Putamen (tissue), 1 donor: ENCODE results near the gene SLC19A1.

Source experiments
- DNase-seq: peaks from one replicate; pipeline ENCODE4 v3.0.0-alpha.2; 2016; ENCODE audit warnings: low spot score

SLC19A1 gene

GRCh38 chr21:45479691-45480675 is 62.3 kb downstream of the SLC19A1 start:
- DNase-seq = no peak

GRCh38 chr21:45478816-45479669 is 63.2 kb downstream of the SLC19A1 start:
- no peak for DNase-seq

DNA sequence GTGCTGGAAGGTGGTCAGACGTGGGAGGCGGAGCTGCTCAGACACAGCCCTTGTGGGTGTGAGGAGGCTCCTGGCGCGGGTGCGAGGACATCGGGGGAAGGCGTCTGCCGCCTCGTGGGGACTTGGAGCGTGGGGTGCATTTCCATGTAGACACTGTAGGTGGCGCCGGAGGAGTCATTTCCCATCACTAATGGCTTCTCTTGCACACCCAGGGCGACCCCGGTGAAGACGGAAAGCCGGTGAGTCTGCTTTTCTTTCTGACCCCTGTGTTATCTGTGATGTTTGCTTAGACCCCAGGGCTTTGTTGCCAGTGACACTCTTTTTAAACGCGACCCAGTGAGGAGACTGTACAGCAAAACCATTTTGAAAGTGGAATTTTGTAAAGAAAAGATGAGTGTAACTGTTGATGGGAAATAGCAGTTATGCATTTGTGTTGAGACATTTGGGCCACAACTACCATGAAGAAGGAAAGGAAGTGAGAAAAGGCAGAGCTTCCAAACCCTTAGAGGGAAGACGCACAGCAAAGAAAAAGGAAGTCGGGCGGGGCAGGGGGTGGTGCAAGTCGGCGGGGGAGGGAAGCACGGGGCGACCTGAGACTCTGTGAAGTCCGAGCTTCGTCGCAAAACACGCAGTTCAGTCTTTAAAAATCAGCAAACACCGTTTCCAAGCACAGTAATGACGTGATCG is 64.0 kb downstream of the SLC19A1 start:
- DNase-seq = peak; percentile 35

DNA sequence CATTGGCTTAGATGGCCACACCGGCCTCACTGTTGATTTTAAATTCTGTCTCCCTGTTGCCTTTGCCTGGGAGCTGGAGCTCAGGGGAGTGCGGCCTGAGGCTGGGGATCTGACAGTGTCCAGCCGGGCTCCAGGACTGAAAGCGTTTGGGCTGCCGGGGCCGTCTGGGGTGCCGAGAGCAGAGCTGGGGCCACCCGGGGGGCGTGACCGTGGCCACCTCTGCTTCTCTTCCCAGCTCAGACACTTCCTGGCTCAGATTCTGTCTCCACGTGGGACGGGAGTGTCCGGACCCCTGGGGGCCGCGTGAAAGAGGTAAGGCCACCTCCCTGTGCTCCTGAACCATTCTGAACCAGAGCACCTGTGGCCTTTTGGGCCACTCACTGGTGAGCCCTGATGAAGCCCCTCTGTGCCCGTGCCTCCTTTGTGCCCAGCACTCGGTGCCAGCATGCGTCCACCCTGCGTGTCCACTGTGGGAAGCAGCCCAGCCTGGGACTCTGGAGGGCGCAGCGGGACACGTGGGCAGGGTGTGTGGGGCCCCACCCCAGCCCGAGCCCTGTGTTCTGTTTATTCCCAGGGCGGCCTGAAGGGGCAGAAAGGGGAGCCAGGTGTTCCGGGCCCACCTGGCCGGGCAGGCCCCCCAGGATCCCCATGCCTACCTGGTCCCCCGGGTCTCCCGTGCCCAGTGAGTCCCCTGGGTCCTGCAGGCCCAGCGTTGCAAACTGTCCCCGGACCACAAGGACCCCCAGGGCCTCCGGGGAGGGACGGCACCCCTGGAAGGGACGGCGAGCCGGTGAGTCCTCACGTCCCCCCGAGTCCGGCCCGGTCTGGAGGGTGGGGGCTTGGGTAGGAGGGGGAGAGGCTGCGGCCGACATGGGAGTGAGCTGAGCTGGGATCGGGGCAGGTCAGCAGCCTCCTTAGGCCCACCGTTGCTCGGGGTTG is 64.8 kb downstream of the SLC19A1 start:
- DNase-seq = no peak

DNA sequence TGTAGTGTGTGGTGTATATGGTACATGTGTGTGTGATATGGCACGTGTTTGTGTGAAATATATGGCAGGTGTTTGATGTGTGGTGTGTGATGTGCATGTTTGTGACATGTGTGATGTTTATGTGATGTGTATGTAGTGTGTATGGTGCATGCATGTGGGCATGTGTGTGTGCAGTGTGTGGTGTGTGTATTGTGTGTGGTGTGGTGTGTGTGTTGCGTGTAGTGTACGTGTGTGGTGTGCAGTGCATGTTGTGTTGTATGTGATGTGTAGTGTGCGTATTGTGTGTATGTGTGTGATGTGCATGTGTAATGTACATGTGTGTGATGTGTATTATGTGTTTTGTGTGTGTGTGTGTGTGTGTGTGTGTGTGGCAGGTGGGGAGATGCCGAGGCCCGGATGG is 65.7 kb downstream of the SLC19A1 start:
- no peak for DNase-seq

- no peak for DNase-seq
These were observed 66.3 kb downstream of the SLC19A1 start for GRCh38 chr21:45475797-45476570.

DNA sequence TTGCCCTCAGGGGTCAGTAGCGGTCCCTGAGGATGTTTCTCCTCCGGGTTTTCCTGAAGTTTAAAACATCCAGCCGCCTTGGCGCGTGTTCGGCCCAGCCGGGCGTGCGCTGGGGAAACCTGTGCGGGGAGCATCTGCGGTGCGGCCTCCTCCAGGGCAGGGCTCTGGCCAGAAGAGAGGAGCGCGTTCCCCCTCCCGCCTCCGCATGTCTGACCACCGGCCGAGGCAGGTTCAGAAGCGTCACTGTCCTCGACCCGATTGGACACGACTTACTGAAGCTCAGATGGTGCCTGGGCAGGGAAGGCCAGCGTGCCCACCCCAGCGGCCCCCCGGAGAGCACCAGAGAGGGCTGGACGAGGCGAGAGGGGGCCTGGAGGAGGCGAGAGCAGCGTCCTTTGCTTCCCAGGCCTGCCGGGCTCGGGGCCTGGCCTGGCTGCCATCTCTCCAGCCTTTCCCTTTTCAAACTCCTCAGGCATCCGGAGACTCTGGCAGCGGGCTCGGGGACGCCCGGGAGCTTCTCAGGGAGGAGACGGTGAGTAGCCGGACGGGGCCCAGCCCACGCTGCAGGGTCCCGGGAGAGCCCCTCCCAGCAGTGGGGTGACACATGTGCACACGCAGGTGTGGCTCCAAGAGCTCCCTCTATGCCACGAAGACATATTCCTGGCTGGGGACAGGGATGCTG is 67.1 kb downstream of the SLC19A1 start:
- no peak for DNase-seq

DNA sequence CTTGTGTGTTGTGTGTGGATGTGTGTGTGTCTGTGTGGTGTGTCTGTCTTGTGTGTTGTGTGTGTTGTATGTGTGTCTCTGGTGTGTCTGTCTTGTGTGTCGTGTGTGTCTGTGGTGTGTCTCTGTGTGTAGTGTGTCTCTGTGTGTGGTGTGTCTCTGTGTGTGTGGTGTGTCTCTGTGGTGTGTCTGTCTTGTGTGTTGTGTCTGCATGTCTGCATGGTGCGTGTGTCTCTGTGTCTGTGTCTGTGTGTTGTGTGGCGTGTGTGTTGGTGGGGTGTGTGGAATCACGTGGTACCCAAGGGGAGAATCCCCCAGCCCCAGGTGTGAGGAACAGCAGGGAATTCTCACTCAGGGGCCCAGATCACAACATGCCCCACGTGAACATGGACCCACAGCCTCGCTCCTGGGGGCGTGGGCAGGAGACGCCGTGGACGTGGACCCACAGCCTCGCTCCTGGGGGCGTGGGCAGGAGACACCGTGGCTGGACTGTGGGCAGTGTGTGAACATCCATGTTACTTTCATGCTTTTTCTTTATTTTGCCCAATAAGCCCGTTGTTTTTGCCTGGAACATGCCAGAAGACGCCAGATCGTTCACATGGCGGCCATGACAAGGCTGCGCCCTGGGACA is 67.8 kb downstream of the SLC19A1 start:
- DNase-seq = no peak

GRCh38 chr21:45473496-45474322 is 68.5 kb downstream of the SLC19A1 start:
- DNase-seq = no peak

- no peak for DNase-seq
These were observed 69.5 kb downstream of the SLC19A1 start for GRCh38 chr21:45472445-45473365.

- DNase-seq = no peak
These were observed 70.6 kb downstream of the SLC19A1 start for GRCh38 chr21:45471525-45472221.

DNA sequence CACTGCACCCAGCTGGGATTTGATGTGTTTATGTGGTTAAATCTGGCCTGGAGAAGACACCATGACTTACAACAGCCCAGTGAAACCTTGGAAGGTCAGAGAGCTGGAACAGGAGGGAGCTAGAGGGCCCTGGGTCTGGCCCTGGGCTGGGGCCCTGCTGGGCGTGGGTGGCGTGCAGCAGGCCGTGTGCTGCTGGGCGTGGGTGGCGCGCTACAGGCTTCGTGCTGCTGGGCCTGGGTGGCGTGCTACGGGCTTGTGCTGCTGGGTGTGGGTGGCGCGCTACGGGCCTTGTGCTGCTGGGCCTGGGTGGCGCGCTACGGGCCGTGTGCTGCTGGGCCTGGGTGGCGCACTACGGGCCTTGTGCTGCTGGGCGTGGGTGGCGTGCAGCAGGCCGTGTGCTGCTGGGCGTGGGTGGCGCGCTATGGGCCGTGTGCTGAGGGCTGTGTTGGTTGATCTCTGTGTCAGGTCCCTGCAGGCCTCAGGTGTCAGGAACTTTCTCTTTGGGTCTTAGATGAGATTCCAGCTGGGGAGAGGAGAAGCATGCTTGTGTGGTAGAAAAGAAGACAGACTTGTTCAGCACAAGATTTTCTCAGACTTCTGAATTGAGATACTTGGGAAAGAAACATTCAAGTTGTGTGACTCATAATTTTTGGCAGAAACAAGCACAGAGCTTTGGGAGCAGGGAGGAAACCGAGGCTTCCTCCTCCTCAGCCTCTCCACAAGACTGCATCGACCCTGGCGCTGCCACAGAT is 71.3 kb downstream of the SLC19A1 start:
- DNase-seq = peak; percentile 42

DNA sequence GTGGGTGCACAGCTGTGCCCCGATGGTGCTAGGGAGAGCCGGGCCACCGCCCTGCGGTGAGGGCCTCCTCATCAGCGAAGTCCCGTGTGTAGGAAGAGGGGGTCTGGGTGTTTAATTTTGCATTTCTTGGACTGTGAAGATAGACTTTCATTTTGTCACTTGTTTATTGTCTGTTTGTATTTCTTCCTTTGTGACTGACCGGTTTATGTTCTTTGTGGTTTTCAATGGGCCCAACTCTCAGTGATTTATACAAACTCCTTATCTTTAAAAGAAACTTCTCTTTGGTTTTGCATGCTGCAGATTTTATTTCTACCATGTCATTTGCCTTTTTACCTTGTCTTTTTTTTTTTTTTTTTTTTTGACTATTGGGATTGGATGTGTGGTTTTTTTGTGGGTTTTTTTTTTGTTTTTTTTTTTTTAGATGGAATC is 72.1 kb downstream of the SLC19A1 start:
- DNase-seq = no peak

DNA sequence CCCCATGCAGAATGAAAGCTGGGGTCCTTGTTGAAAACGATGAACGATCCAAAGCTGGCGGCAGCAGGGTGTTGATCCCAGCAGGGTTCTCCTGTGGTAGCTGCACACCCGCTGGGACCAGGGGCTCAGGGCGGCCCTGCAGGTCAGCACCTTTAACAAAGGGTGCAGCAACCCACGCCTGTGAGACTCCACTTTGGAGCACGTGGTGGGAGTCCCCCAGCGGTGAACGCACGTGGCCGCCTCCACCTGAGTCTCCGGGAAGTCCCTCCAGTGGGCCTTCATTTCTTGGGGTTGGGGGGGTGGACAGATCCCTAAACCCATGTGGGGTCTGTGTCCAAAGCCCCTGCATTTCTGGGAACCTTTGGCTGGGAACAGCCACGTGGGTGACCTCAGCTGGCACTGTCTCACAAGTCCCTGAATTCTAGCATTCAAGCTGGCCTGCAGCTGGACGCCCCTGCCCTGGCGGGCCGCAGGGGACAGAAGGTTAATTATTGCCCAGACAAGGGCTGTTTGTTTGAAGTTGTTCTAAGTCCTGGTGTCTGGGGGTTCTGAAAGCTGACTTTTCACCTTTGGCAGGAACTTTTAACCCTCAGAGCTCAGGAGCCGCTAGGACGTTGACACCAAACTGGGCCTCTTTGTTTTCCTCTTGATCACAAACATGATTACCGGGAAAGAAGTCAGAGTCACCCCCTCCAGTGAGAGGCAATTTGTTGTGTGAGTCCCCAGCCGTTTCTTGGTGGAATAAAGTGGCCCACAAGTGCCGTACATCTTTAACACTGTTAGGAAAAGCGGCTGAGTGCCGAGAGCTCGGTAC is 72.8 kb downstream of the SLC19A1 start:
- DNase-seq = peak; percentile 65

DNA sequence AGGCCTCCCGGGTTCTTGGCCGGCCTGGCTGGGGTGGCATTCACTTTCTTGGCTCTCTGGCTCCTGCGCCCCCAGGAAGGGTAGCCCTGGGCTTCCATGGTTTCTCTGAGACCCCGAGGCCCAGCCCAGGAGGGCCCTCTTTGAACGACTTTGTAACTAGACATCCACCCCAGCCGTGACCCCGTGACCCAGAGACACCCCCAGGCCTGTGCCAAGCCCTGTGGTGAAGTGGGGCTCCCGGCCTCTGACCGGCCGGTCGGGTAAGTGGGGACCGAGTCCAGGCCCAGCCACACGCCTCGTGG is 73.3 kb downstream of the SLC19A1 start:
- DNase-seq = no peak
